ENCODE results near the gene CDC14A.
"Not testable (repeated sequence)": the region's sequence is repeated elsewhere in the genome, so short reads cannot be mapped to it uniquely, and the experiment has no call there.

DNA sequence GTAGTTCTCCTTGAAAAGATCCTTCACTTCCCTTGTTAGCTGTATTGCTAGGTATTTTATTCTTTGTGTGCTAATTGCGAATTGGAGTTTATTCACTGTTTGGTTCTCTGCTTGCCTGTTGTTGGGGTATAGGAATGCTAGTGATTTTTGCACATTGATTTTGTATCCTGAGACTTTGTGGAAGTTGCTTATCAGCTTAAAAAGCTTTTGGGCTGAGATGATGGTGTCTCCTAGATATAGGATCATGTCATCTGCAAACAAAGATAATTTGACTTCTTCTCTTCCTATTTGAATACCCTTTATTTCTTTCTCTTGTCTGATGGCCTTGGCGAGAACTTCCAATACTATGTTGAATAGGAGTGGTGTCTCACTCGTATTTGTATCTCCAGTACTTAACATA is 55.1 kb downstream of the CDC14A start:
- TF ChIP-seq GATA2 (CRISPR knock-in tag; IDR thresholded peaks at IDR 0.05); YY1 (IDR thresholded peaks at IDR 0.05; ENCODE audit: low read depth): not testable (repeated sequence)
- TF ChIP-seq, protein P1, sequence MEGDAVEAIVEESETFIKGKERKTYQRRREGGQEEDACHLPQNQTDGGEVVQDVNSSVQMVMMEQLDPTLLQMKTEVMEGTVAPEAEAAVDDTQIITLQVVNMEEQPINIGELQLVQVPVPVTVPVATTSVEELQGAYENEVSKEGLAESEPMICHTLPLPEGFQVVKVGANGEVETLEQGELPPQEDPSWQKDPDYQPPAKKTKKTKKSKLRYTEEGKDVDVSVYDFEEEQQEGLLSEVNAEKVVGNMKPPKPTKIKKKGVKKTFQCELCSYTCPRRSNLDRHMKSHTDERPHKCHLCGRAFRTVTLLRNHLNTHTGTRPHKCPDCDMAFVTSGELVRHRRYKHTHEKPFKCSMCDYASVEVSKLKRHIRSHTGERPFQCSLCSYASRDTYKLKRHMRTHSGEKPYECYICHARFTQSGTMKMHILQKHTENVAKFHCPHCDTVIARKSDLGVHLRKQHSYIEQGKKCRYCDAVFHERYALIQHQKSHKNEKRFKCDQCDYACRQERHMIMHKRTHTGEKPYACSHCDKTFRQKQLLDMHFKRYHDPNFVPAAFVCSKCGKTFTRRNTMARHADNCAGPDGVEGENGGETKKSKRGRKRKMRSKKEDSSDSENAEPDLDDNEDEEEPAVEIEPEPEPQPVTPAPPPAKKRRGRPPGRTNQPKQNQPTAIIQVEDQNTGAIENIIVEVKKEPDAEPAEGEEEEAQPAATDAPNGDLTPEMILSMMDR (IDR thresholded peaks at IDR 0.05) = not testable (repeated sequence)
- TF ChIP-seq, protein P2, sequence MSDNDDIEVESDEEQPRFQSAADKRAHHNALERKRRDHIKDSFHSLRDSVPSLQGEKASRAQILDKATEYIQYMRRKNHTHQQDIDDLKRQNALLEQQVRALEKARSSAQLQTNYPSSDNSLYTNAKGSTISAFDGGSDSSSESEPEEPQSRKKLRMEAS (IDR thresholded peaks at IDR 0.05; ENCODE audit: low read depth) = not testable (repeated sequence)

Data from SK-N-SH (cell line).